HL-60 (cell line): ENCODE data around the gene LRRC1.

Experiments
- DNase-seq, 2 experiments: peaks; one replicate each; pipeline ENCODE4 v3.0.0-alpha.2; 2010 to 2020; ENCODE audit warnings: low read depth in 1 of 2, low spot score in 1 of 2
- H3K27ac ChIP-seq: fragments of 250-450 bp; sonication (Bioruptor Pico); replicated peaks from 2 replicates; pipeline ENCODE4 v1.5.1; 2020; ENCODE audit warnings: mild to moderate bottlenecking, moderate library complexity
- H3K27me3 ChIP-seq: fragments of 250-450 bp; sonication (Bioruptor Pico); 2 replicates; pipeline ENCODE4 v1.5.1; 2021; ENCODE audit warnings: mild to moderate bottlenecking, moderate library complexity; ENCODE audit not compliant: insufficient read depth, poor library complexity, severe bottlenecking
- H3K4me3 ChIP-seq: replicated peaks from 2 replicates; pipeline ENCODE4 v1.5.1; 2011; ENCODE audit warnings: mild to moderate bottlenecking, control low read depth, low read length; ENCODE audit not compliant: insufficient read depth
- CTCF ChIP-seq: IDR thresholded peaks from one replicate; pipeline ENCODE4 v1.5.1; 2011; ENCODE audit warnings: low read length, control low read depth, inconsistent platforms; ENCODE audit not compliant: insufficient read depth
- GABPA ChIP-seq: IDR thresholded peaks from 2 replicates; pipeline ENCODE4 v1.6.1; 2012; ENCODE audit warnings: low read depth
- POLR2AphosphoS5 ChIP-seq: IDR thresholded peaks from 2 replicates; pipeline ENCODE4 v1.6.1; 2012; ENCODE audit warnings: low read depth
- SPI1 ChIP-seq: IDR thresholded peaks from 2 replicates; pipeline ENCODE4 v1.6.1; 2012; ENCODE audit warnings: low read depth, mild to moderate bottlenecking, borderline replicate concordance
- TF ChIP-seq, protein P1 (sequence below): IDR thresholded peaks from 2 replicates; pipeline ENCODE4 v1.6.1; 2012; ENCODE audit warnings: low read depth; ENCODE audit not compliant: insufficient replicate concordance

Gene LRRC1

DNA sequence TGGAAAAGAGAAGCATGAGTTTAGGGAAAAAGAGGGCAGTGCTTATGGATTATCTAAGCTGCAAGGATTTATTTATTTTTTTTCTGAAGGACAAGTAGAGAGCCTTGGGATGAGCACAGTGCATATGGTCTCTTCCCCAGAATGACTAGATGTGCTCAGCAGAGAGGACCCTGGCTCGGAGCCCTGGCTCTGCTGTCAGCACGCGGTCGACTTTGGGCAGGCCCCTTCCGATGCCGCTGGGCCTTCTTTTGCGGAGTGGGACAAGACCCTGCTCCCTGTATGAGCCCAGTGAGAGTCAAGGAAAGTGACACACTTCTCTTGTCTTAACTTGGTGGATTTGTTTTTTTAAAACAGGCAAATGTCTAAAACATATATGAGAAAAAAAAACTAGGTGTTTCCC lies 51.4 kb downstream of the LRRC1 start:
- no peak for DNase-seq
- TF ChIP-seq POLR2AphosphoS5 (no peak), SPI1 (no peak), GABPA (no peak)
- Histone ChIP-seq H3K27ac (no peak overlapping the region), H3K4me3 (no peak overlapping the region), H3K27me3 (no peaks in the 10 kb centered on the region)

DNA sequence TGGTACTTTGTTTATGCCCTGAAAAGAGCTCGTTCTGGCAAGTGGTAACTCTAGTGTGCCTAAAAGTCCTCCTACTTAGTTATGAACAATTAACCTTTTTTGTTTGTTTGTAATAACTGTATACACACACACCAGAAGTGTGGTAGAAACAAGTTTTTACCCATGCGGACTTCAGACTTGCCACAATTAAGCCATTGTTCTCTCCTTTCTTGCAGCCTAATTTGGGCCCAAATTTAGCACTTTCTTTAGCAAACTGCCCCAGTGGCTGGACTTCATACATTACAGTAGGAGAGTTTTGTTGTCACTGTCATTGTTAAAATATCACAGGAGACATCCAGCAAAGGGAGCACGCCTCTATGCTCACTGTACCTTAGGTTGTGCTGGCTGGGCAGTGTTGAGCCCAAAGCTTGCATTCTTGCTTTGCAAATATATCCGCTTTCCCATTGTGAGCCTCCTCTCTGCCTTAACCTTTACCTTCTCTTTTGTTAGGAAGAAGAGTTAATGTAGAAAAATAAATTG lies 53.0 kb downstream of the LRRC1 start:
- no peak overlapping the region for H3K27ac ChIP-seq
- no peak overlapping the region for H3K4me3 ChIP-seq
- TF ChIP-seq SPI1 (no peak), GABPA (no peak), CTCF (no peak), POLR2AphosphoS5 (no peak)
- TF ChIP-seq, protein P1, sequence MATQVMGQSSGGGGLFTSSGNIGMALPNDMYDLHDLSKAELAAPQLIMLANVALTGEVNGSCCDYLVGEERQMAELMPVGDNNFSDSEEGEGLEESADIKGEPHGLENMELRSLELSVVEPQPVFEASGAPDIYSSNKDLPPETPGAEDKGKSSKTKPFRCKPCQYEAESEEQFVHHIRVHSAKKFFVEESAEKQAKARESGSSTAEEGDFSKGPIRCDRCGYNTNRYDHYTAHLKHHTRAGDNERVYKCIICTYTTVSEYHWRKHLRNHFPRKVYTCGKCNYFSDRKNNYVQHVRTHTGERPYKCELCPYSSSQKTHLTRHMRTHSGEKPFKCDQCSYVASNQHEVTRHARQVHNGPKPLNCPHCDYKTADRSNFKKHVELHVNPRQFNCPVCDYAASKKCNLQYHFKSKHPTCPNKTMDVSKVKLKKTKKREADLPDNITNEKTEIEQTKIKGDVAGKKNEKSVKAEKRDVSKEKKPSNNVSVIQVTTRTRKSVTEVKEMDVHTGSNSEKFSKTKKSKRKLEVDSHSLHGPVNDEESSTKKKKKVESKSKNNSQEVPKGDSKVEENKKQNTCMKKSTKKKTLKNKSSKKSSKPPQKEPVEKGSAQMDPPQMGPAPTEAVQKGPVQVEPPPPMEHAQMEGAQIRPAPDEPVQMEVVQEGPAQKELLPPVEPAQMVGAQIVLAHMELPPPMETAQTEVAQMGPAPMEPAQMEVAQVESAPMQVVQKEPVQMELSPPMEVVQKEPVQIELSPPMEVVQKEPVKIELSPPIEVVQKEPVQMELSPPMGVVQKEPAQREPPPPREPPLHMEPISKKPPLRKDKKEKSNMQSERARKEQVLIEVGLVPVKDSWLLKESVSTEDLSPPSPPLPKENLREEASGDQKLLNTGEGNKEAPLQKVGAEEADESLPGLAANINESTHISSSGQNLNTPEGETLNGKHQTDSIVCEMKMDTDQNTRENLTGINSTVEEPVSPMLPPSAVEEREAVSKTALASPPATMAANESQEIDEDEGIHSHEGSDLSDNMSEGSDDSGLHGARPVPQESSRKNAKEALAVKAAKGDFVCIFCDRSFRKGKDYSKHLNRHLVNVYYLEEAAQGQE = no peak
- DNase-seq = no peak
- H3K27me3 ChIP-seq = no peaks in the 10 kb centered on the region

DNA sequence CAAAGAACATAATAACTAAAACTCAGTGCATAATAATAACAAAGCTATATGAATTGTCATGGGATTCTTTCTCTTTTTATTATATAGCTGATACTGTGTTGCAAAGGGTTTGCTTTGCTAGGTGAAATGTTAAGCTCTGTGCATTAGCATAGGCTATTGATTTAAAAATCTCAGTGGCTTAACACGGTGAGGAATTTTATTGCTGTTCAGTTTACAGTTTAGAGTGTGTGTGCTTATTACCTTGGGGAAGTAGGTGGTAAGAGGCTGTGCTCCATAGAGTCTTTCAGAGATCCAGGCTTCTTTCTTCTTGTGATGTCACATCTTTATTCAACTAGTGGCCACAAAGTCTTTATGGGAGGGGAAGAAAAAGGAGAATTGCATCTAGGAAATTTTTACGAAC lies 55.7 kb downstream of the LRRC1 start:
- DNase-seq = no peak
- H3K27ac ChIP-seq = no peak overlapping the region
- H3K27me3 ChIP-seq = no peaks in the 10 kb centered on the region
- no peak overlapping the region for H3K4me3 ChIP-seq
- TF ChIP-seq POLR2AphosphoS5 = no peak
- no peak for TF ChIP-seq SPI1
- TF ChIP-seq, protein P1 = no peak

GRCh38 chr6:53851561-53851960 lies 56.8 kb downstream of the LRRC1 start:
- DNase-seq = no peak
- Histone ChIP-seq H3K4me3 (no peak overlapping the region), H3K27ac (no peak overlapping the region), H3K27me3 (no peaks in the 10 kb centered on the region)
- TF ChIP-seq GABPA (no peak), CTCF (no peak), POLR2AphosphoS5 (no peak)
- TF ChIP-seq, protein P1 = no peak
